ENCODE measurements around the gene BABAM2. TPM values are rescaled to one million over a fixed set of nuclear protein-coding genes. Genes with fewer than 3 reads are reported as not detected.

BABAM2 gene
- total RNA-seq, 4 donors from 2014 or later = 33.2 to 70.3 (median 38.6) TPM

DNA sequence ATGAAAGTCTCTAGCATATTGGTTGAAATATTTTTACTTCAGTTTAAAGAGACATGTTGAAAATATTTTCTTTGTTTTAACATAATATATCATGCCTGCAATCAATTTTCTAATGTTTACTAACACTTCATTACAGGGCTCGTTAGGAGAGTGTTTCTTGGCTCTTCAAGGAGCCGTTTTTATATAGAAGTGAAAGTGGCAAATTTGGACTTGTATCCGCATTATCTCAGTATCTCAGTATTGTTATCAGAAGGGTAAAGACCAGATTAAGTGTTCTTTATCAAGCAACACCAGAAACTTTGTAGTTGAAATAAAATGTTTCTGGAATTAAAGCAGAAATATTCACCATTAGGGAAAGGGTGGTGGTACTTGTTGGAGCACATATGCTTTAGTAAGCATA, 97.8 kb downstream of the BABAM2 start:
- Histone ChIP-seq H3K9me3 (no peaks in the 10 kb centered on the region), H3K36me3 (no peaks in the 10 kb centered on the region), H3K4me1 (peaks cover 8 to 12% of the 10 kb centered on the region in 2 donors), H3K27ac (no peak overlapping the region), H3K27me3 (no peaks in the 10 kb centered on the region), H3K4me3 (replicated peaks in 1 of 3) (no peak overlapping the region)
- WGBS, 2 donors = 76 to 81% methylated on average over 3 of the region's 3 CpGs
- intact Hi-C loops (cut with DNase I) = no loop called here
- TF ChIP-seq CTCF (IDR thresholded peaks at IDR 0.05) (no peak), POLR2A (IDR thresholded peaks at IDR 0.05) (no peak)
- DNase-seq = no peak

DNA sequence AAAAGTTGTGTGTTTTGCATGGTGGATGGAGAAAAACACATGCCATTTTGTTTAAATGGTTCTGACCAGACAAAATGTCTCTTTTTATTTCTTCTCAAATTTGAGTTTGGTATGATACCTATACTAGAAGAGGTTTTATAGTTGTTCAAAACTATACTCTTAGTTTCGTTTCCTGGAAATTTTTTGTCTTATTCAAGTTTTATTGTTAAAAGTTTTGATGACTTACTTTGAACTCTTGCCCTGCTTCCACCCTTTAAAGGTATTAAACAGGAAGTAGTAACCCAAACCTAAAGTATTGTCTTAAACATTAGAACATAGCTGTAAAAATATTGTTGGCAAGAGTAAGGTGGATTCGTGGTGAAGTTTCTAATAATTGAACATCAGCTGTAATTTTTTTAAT, 98.2 kb downstream of the BABAM2 start:
- 85% methylated on average over 2 of the region's 2 CpGs for WGBS, 2 donors
- no peaks in the 10 kb centered on the region for H3K9me3 ChIP-seq

GRCh38 chr2:27989149-27989548, 98.6 kb downstream of the BABAM2 start:
- Histone ChIP-seq H3K36me3 (no peaks in the 10 kb centered on the region), H3K9me3 (no peaks in the 10 kb centered on the region), H3K27ac (no peak overlapping the region), H3K4me3 (replicated peaks in 1 of 3) (no peak overlapping the region), H3K4me1 (peaks cover 8 to 12% of the 10 kb centered on the region in 2 donors), H3K27me3 (no peaks in the 10 kb centered on the region)
- TF ChIP-seq POLR2A (IDR thresholded peaks at IDR 0.05) = no peak
- TF ChIP-seq CTCF (IDR thresholded peaks at IDR 0.05) = no peak
- 97 to 99% methylated on average over 2 of the region's 2 CpGs for WGBS, 2 donors
- intact Hi-C loops (cut with DNase I) = no loop called here
- DNase-seq = no peak

More for the DNA sequence above, 98.2 kb downstream of the BABAM2 start:
- no peaks in the 10 kb centered on the region for H3K36me3 ChIP-seq
- TF ChIP-seq POLR2A (IDR thresholded peaks at IDR 0.05) (no peak), CTCF (IDR thresholded peaks at IDR 0.05) (no peak)
- intact Hi-C loops (cut with DNase I) = no loop called here
- no peak for DNase-seq
- no peaks in the 10 kb centered on the region for H3K27me3 ChIP-seq
- no peak overlapping the region for H3K27ac ChIP-seq
- no peak overlapping the region for H3K4me3 ChIP-seq (replicated peaks in 1 of 3)
- H3K4me1 ChIP-seq = peaks cover 8 to 12% of the 10 kb centered on the region in 2 donors

DNA sequence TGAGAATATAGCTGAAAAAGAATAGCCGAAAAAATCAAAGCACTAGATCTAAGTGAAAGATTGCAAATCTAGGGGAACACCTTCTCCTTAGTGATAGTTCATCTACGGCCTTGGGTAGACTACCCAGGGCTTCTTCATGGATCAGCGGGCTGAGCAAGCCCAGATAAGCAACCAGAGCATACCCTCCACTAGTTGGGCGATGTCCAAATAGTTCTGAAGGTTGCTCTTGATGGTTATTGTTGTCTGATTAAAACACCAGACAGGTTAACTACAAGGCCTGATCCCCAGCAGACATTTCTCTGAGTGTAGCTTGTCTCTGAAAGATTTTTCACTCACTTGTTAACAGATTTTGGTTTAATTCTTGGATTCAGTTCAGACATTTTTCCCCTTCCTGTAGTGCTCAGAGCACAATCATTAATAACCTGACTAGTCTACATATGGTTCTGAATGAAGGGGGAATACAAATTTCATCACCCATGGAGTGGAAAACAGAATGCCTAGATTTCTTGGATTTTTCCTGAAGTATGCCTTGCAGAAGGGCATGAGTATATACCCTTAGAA, 99.6 kb downstream of the BABAM2 start:
- Histone ChIP-seq H3K36me3 (no peaks in the 10 kb centered on the region), H3K9me3 (no peaks in the 10 kb centered on the region), H3K4me3 (replicated peaks in 1 of 3) (no peak overlapping the region), H3K27ac (no peak overlapping the region), H3K4me1 (peaks cover 8 to 12% of the 10 kb centered on the region in 2 donors), H3K27me3 (no peaks in the 10 kb centered on the region)
- TF ChIP-seq POLR2A (IDR thresholded peaks at IDR 0.05) (no peak), CTCF (IDR thresholded peaks at IDR 0.05) (no peak)
- peak; percentile 30 to 41 for DNase-seq
- intact Hi-C loops (cut with DNase I) = no loop called here
- WGBS, 2 donors = 71 to 76% methylated on average over 4 of the region's 4 CpGs

DNA sequence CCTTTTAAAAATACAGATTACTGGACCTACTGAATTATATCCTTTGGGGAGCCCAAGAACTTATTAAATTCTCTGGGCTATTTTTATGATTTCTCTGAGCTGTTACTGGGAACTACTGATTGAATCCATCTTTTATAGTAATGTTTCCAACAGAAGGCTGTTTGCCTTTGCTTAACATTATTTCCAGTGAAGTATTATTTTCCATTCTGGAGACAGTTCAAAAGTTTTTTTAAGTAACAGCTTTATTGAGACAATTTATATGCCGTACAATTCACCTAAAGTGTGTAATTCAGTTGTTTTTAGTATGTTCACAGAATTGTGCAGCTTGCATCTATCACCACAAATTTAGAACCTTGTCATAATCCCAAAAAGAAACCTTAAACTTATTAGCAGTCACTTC, 100.6 kb downstream of the BABAM2 start:
- Histone ChIP-seq H3K4me3 (replicated peaks in 1 of 3) (no peak overlapping the region), H3K36me3 (no peaks in the 10 kb centered on the region), H3K4me1 (peaks cover 8 to 12% of the 10 kb centered on the region in 2 donors), H3K27me3 (no peaks in the 10 kb centered on the region), H3K9me3 (no peaks in the 10 kb centered on the region), H3K27ac (no peak overlapping the region)
- WGBS, 2 donors = 68 to 80% methylated on average over 1 of the region's 1 CpG
- intact Hi-C loops (cut with DNase I) = no loop called here
- no peak for DNase-seq
- TF ChIP-seq CTCF (IDR thresholded peaks at IDR 0.05) (no peak), POLR2A (IDR thresholded peaks at IDR 0.05) (no peak)

Data from thyroid gland (tissue), 4 donors.